ENCODE data around the gene HOXA3. TPM values are rescaled to one million over a fixed set of nuclear protein-coding genes. Genes with fewer than 3 reads are reported as not detected.

HOXA3 gene
- polyA plus RNA-seq, 3 donors = not detected

DNA sequence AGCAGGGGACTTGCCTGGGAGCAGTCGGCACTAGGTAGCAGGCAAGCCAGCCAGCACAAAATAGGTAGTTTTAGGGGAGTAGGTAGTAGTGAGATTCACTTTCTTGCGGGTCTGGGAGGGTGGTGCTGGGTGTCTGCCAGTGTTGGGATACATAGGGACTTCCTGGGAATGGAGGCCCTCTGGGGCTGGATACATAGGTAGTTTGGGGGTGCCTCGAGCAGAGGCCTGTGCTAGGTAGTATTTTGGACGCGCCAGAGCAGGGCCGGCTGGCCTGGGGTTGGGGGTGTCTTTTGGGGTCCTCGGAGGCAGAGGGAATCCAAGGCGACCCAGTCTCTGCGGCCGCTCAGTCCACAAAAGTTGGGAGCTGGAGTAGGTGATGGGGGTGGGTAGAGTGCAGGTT lies 2.0 kb upstream of the HOXA3 start:
- 72% methylated on average over 7 of the region's 10 CpGs for WGBS (ENCODE audit: insufficient coverage)
- Mint-ChIP-seq H3K36me3 (peaks cover 12 to 27% of the 10 kb centered on the region in 2 donors), H3K27me3 (ENCODE audit: low read depth in 3 of 3) (peaks cover 93 to 100% (median 100%) of the 10 kb centered on the region in 3 donors), H3K4me1 (peaks cover 68% of the 10 kb centered on the region), H3K9me3 (peaks cover 0 to 68% (median 28%) of the 10 kb centered on the region in 7 donors), H3K27ac (no peak overlapping the region), H3K4me3 (peak overlapping the region in 1 of 2 donors; percentile 93)
- no peak overlapping the region for H3K27ac ChIP-seq (ENCODE audit: low read depth in 1 of 2, low read length in 2 of 2)
- no peaks in the 10 kb centered on the region for H4K20me1 ChIP-seq (ENCODE audit: insufficient read depth, low read length)
- no peaks in the 10 kb centered on the region for H3K36me3 ChIP-seq (replicated peaks in 1 of 2; ENCODE audit: control insufficient read depth in 1 of 2, insufficient read depth in 2 of 2, low read length in 2 of 2)
- no peak overlapping the region for H3K9ac ChIP-seq (ENCODE audit: insufficient read depth, low read length, poor library complexity, severe bottlenecking)
- H3K4me2 ChIP-seq (replicated peaks; ENCODE audit: extremely low read depth, low read length, poor library complexity, severe bottlenecking) = peak overlapping the region; percentile 36
- intact Hi-C loops (cut with micrococcal nuclease) = loop anchor here (5.0 kb wide), 2 partner anchors 33 to 1292 kb away; partner anchors contain the start of gene HOXA11 (in 2 of the 2)
- peaks cover 57 to 60% of the 10 kb centered on the region in 2 donors for H3K4me1 ChIP-seq (ENCODE audit: control insufficient read depth in 1 of 2, insufficient read depth in 2 of 2, low read length in 2 of 2)
- H3K4me3 ChIP-seq (replicated peaks in 1 of 3; ENCODE audit: low read depth in 2 of 3, low read length in 3 of 3) = no peak overlapping the region
- peaks cover 4 to 71% of the 10 kb centered on the region in 2 donors for H3K9me3 ChIP-seq (replicated peaks in 1 of 2; ENCODE audit: control insufficient read depth in 1 of 2, insufficient read depth in 1 of 2, low read length in 2 of 2)
- TF ChIP-seq, protein P1, sequence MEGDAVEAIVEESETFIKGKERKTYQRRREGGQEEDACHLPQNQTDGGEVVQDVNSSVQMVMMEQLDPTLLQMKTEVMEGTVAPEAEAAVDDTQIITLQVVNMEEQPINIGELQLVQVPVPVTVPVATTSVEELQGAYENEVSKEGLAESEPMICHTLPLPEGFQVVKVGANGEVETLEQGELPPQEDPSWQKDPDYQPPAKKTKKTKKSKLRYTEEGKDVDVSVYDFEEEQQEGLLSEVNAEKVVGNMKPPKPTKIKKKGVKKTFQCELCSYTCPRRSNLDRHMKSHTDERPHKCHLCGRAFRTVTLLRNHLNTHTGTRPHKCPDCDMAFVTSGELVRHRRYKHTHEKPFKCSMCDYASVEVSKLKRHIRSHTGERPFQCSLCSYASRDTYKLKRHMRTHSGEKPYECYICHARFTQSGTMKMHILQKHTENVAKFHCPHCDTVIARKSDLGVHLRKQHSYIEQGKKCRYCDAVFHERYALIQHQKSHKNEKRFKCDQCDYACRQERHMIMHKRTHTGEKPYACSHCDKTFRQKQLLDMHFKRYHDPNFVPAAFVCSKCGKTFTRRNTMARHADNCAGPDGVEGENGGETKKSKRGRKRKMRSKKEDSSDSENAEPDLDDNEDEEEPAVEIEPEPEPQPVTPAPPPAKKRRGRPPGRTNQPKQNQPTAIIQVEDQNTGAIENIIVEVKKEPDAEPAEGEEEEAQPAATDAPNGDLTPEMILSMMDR (IDR thresholded peaks at IDR 0.05) = no peak
- H3K79me2 ChIP-seq (ENCODE audit: insufficient read depth, low read length) = no peaks in the 10 kb centered on the region
- H3K27me3 ChIP-seq (ENCODE audit: control insufficient read depth in 2 of 2, insufficient read depth in 2 of 2, low read length in 2 of 2) = peaks cover 94 to 100% of the 10 kb centered on the region in 2 donors
- DNase-seq = no peak
- H2AFZ ChIP-seq (ENCODE audit: insufficient read depth, low read depth, low read length, poor library complexity, severe bottlenecking) = no peak overlapping the region

DNA sequence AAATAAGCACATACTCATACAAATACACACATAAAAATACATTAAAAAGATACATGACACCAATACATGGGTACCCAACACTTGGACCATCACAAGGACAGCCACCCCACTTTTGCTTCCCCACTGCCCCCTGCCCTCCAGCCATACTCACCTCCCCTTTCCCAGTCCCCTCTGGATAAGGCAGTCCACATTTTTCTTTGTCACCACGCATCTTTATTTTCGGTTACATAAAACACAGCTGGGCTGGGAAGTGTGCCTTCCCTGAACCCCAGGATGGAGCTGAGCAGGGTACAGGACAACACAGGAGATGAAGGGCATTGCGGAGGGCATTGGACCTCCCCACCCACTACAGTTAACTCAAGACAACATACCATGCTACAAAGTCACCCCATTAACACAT lies 1.1 kb upstream of the HOXA3 start:
- Histone ChIP-seq H3K4me1 (ENCODE audit: control insufficient read depth in 1 of 2, insufficient read depth in 2 of 2, low read length in 2 of 2) (peaks cover 53 to 59% of the 10 kb centered on the region in 2 donors), H3K36me3 (replicated peaks in 1 of 2; ENCODE audit: control insufficient read depth in 1 of 2, insufficient read depth in 2 of 2, low read length in 2 of 2) (no peaks in the 10 kb centered on the region), H3K27ac (ENCODE audit: low read depth in 1 of 2, low read length in 2 of 2) (no peak overlapping the region), H3K27me3 (ENCODE audit: control insufficient read depth in 2 of 2, insufficient read depth in 2 of 2, low read length in 2 of 2) (peaks cover 94 to 100% of the 10 kb centered on the region in 2 donors), H3K79me2 (ENCODE audit: insufficient read depth, low read length) (no peaks in the 10 kb centered on the region), H3K4me2 (replicated peaks; ENCODE audit: extremely low read depth, low read length, poor library complexity, severe bottlenecking) (no peak overlapping the region), H2AFZ (ENCODE audit: insufficient read depth, low read depth, low read length, poor library complexity, severe bottlenecking) (no peak overlapping the region), H3K9me3 (replicated peaks in 1 of 2; ENCODE audit: control insufficient read depth in 1 of 2, insufficient read depth in 1 of 2, low read length in 2 of 2) (peaks cover 4 to 67% of the 10 kb centered on the region in 2 donors), H4K20me1 (ENCODE audit: insufficient read depth, low read length) (no peaks in the 10 kb centered on the region), H3K4me3 (replicated peaks in 1 of 3; ENCODE audit: low read depth in 2 of 3, low read length in 3 of 3) (no peak overlapping the region), H3K9ac (ENCODE audit: insufficient read depth, low read length, poor library complexity, severe bottlenecking) (no peak overlapping the region)
- Mint-ChIP-seq H3K4me3 (peak overlapping the region in 1 of 2 donors; percentile 93), H3K27me3 (ENCODE audit: low read depth in 3 of 3) (peaks cover 93 to 100% (median 100%) of the 10 kb centered on the region in 3 donors), H3K27ac (no peak overlapping the region), H3K36me3 (peaks cover 12 to 28% of the 10 kb centered on the region in 2 donors), H3K9me3 (peaks cover 0 to 68% (median 28%) of the 10 kb centered on the region in 7 donors), H3K4me1 (peaks cover 65% of the 10 kb centered on the region)
- no peak for DNase-seq
- TF ChIP-seq, protein P1 (IDR thresholded peaks at IDR 0.05) = no peak
- WGBS (ENCODE audit: insufficient coverage) = 73% methylated on average over 2 of the region's 3 CpGs
- intact Hi-C loops (cut with micrococcal nuclease) = loop anchor here (2.0 to 5.0 kb wide), 3 partner anchors 15 to 1291 kb away; partner anchors contain the start of gene HOXA11 (in 2 of the 2)

All from CD14-positive monocyte (primary cell).